ENCODE measurements around the gene DTD1. TPM values are rescaled to one million over a fixed set of nuclear protein-coding genes. Genes with fewer than 3 reads are reported as not detected.

DTD1 gene
- total RNA-seq, 6 experiments from 2014 or later: 53.6 to 75.1 (median 70.6) TPM

GRCh38 chr20:18639501-18639979, 51.7 kb downstream of the DTD1 start:
- no peak overlapping the region for H3K4me3 Mint-ChIP-seq
- DNase-seq: no peak
- TF ChIP-seq, protein P1, sequence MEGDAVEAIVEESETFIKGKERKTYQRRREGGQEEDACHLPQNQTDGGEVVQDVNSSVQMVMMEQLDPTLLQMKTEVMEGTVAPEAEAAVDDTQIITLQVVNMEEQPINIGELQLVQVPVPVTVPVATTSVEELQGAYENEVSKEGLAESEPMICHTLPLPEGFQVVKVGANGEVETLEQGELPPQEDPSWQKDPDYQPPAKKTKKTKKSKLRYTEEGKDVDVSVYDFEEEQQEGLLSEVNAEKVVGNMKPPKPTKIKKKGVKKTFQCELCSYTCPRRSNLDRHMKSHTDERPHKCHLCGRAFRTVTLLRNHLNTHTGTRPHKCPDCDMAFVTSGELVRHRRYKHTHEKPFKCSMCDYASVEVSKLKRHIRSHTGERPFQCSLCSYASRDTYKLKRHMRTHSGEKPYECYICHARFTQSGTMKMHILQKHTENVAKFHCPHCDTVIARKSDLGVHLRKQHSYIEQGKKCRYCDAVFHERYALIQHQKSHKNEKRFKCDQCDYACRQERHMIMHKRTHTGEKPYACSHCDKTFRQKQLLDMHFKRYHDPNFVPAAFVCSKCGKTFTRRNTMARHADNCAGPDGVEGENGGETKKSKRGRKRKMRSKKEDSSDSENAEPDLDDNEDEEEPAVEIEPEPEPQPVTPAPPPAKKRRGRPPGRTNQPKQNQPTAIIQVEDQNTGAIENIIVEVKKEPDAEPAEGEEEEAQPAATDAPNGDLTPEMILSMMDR (IDR thresholded peaks at IDR 0.05): no peak
- peaks cover 1% of the 10 kb centered on the region; the same call in 1 of the 2 replicates for H3K27me3 Mint-ChIP-seq (ENCODE audit: insufficient read depth)
- peaks cover 36% of the 10 kb centered on the region for H3K4me1 Mint-ChIP-seq (ENCODE audit: low read depth)
- H3K9me3 Mint-ChIP-seq: no peaks in the 10 kb centered on the region
- no peak overlapping the region for H3K27ac Mint-ChIP-seq
- no peaks in the 10 kb centered on the region; the same call in 1 of the 2 replicates for H3K36me3 Mint-ChIP-seq (ENCODE audit: low read depth)

DNA sequence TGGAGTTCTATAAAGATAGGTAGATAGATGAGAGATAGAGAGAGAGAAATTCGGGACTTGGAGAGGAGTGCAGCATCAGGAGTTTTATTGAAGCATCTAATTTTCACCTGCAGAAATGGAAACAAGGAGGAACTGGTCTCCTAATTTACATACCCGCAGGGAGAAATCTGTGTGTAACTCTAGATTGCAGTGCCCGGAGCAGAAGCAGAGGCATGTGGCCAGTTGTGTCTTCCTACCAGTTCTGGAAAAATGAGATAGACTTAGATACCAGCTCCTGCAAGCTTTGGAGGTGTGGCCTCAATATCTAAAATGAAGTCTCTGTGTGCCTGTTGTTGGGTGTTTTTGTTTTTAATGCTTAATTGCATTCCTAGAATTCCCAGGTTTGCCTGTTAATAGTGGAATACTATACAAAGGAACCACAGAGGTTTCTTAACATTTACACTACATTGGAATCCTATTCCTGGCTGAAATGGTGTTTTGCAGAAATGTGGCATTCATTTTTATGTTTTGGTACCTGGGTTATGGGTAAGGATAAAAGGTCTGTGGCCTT, 57.4 kb downstream of the DTD1 start:
- Mint-ChIP-seq H3K27ac (no peak overlapping the region), H3K9me3 (no peaks in the 10 kb centered on the region), H3K36me3 (ENCODE audit: low read depth) (no peaks in the 10 kb centered on the region), H3K27me3 (ENCODE audit: insufficient read depth) (no peaks in the 10 kb centered on the region; the same call in none of the 2 replicates), H3K4me3 (no peak overlapping the region), H3K4me1 (ENCODE audit: low read depth) (peaks cover 26% of the 10 kb centered on the region)
- no peak for DNase-seq
- TF ChIP-seq, protein P1 (IDR thresholded peaks at IDR 0.05): no peak

- DNase-seq: no peak
- TF ChIP-seq, protein P1 (IDR thresholded peaks at IDR 0.05): no peak
- no peaks in the 10 kb centered on the region for H3K9me3 Mint-ChIP-seq
- no peak overlapping the region for H3K4me3 Mint-ChIP-seq
- H3K4me1 Mint-ChIP-seq (ENCODE audit: low read depth): peaks cover 26% of the 10 kb centered on the region
- no peak overlapping the region for H3K27ac Mint-ChIP-seq
- H3K36me3 Mint-ChIP-seq (ENCODE audit: low read depth): no peaks in the 10 kb centered on the region
- no peaks in the 10 kb centered on the region; the same call in none of the 2 replicates for H3K27me3 Mint-ChIP-seq (ENCODE audit: insufficient read depth)
These were observed 58.0 kb downstream of the DTD1 start for GRCh38 chr20:18645851-18646250.

DNA sequence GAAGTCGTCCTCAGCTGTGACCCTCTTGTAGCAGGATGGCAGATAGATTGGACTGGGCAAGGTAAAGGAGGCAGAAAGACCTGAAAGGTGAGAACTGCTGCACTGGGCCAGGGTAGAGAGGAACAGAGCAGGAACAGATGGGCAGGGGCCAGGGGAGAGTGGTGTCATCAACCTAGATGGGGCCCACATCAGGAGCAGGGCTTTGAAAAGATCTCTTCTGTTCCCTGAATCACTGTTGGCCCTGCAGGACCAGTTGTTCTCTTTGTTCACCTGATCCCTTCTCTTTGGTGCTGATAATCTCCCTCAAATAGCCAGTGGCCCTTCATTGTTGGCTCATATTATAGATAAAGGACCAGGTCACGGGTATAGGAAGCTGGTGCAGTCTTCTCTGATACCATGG, 59.9 kb downstream of the DTD1 start:
- TF ChIP-seq, protein P1 (IDR thresholded peaks at IDR 0.05): no peak
- Mint-ChIP-seq H3K9me3 (no peaks in the 10 kb centered on the region), H3K27ac (no peak overlapping the region), H3K27me3 (ENCODE audit: insufficient read depth) (no peaks in the 10 kb centered on the region; the same call in none of the 2 replicates), H3K36me3 (ENCODE audit: low read depth) (no peaks in the 10 kb centered on the region), H3K4me3 (no peak overlapping the region), H3K4me1 (ENCODE audit: low read depth) (peaks cover 26% of the 10 kb centered on the region)
- DNase-seq: no peak

DNA sequence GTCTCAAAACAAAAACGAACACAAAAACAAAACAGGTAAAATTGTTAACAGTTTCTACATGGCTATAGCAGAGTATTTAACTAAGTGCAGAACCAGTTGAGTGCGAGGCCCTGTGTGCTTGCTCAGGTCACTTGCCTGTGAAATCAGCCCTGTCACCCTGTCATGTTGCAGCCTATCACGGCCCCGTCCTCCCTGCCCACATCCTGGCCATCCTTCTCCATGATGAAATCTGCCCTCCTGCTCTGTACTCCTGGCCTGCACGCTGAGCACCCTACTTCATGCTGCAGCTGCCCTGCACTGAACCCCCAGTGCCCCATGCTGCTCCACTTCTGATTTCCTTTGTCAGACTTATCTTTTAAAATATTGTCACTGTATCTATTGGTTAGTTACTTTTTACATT, 62.4 kb downstream of the DTD1 start:
- no peak for DNase-seq
- Mint-ChIP-seq H3K27me3 (ENCODE audit: insufficient read depth) (no peaks in the 10 kb centered on the region; the same call in none of the 2 replicates), H3K4me3 (no peak overlapping the region), H3K9me3 (no peaks in the 10 kb centered on the region), H3K27ac (no peak overlapping the region), H3K4me1 (ENCODE audit: low read depth) (peaks cover 16% of the 10 kb centered on the region), H3K36me3 (ENCODE audit: low read depth) (no peaks in the 10 kb centered on the region)
- TF ChIP-seq, protein P1 (IDR thresholded peaks at IDR 0.05): no peak

Data from HFFc6 (cell line).